GM18867 (cell line): Measurements from ENCODE around the gene DPM3.
"Not testable (repeated sequence)": the region's sequence is repeated elsewhere in the genome, so short reads cannot be mapped to it uniquely, and the experiment has no call there.

ENCODE experiments used
- ATAC-seq: cut with Tn5 transposase; IDR thresholded peaks from one replicate; pipeline ENCODE4 v1.9.1; 2021; ENCODE audit warnings: mild to moderate bottlenecking, moderate library complexity; ENCODE audit not compliant: unreplicated experiment

DPM3 gene

GRCh38 chr1:155162631-155163030 lies 22.3 kb upstream of the DPM3 start:
- not testable (repeated sequence) for ATAC-seq

- no peak for ATAC-seq
These were observed 19.8 kb upstream of the DPM3 start for GRCh38 chr1:155160128-155160527.

GRCh38 chr1:155158991-155159390 lies 18.7 kb upstream of the DPM3 start:
- ATAC-seq: no peak

GRCh38 chr1:155155996-155156643 lies 15.8 kb upstream of the DPM3 start:
- ATAC-seq: not testable (repeated sequence)

GRCh38 chr1:155145491-155145890 lies 5.2 kb upstream of the DPM3 start:
- ATAC-seq: no peak

- no peak for ATAC-seq
These were observed 1.4 kb upstream of the DPM3 start for GRCh38 chr1:155141749-155142148.

GRCh38 chr1:155140630-155140953 lies 261 bp upstream of the DPM3 start:
- no peak for ATAC-seq

- ATAC-seq: no peak
These were observed 3.0 kb downstream of the DPM3 start for GRCh38 chr1:155137154-155137949.

- no peak for ATAC-seq
These were observed 3.6 kb downstream of the DPM3 start for GRCh38 chr1:155136748-155137147.

- peak; percentile 74 for ATAC-seq
These were observed 4.8 kb downstream of the DPM3 start, which contains the start of gene SLC50A1 for GRCh38 chr1:155135415-155136028. Gene SLC50A1 (plus strand): TSS chr1:155135852. CDS start chr1:155135912, 60 bp downstream.

- peak; percentile 31 for ATAC-seq
These were observed 5.4 kb downstream of the DPM3 start for GRCh38 chr1:155134880-155135414.

GRCh38 chr1:155134322-155134721 lies 6.0 kb downstream of the DPM3 start:
- no peak for ATAC-seq

GRCh38 chr1:155133799-155134281 lies 6.5 kb downstream of the DPM3 start:
- ATAC-seq: no peak

GRCh38 chr1:155131856-155132255 lies 8.5 kb downstream of the DPM3 start:
- ATAC-seq: no peak

GRCh38 chr1:155131285-155131684 lies 9.0 kb downstream of the DPM3 start:
- no peak for ATAC-seq

- no peak for ATAC-seq
These were observed 9.9 kb downstream of the DPM3 start for GRCh38 chr1:155130272-155131006.

- no peak for ATAC-seq
These were observed 11.4 kb downstream of the DPM3 start for GRCh38 chr1:155128755-155129473.

- no peak for ATAC-seq
These were observed 12.2 kb downstream of the DPM3 start for GRCh38 chr1:155127967-155128754.
